PC-3 (cell line): Measurements from ENCODE around the gene ST14. TPM values are rescaled to one million over a fixed set of nuclear protein-coding genes. Genes with fewer than 3 reads are reported as not detected.

Experiments
- ATAC-seq: fragments of 200-7000 bp; cut with Tn5 transposase; 2 replicates; pipeline ENCODE4 v1.9.1; 2020; ENCODE audit warnings: mild to moderate bottlenecking, moderate library complexity
- BruUV-seq: library from RNA; stranded (reverse); fragments of 400-500 nt; replicated peaks from 2 replicates; lab custom pipeline; 2021; lab: Mats Ljungman, UMichigan
- CTCF ChIA-PET: fragments of 300-600 bp; sonication (Branson Sonifier 250); formaldehyde crosslinking; loops from one replicate; lab custom pipeline; 2022; ENCODE audit warnings: antibody characterized with exemption; lab: Charles Lee
- POLR2A ChIA-PET: fragments of 300-600 bp; sonication (Branson Sonifier 250); formaldehyde crosslinking; loops from one replicate; lab custom pipeline; 2022; ENCODE audit warnings: antibody characterized with exemption; ENCODE audit not compliant: unreplicated experiment; lab: Charles Lee
- DNase-seq: peaks from one replicate; pipeline ENCODE4 v3.0.0-alpha.2; 2015
- H2AFZ ChIP-seq: fragments of 300-600 bp; sonication (generic); 2 replicates; pipeline ENCODE4 v1.6.0; 2016; ENCODE audit warnings: antibody characterized with exemption, low read length
- H3F3A ChIP-seq: fragments of 300-600 bp; sonication (generic); one replicate; pipeline ENCODE4 v1.6.0; 2017; ENCODE audit warnings: antibody characterized with exemption, low read length, control low read depth, mild to moderate bottlenecking; ENCODE audit not compliant: unreplicated experiment
- H3K27ac ChIP-seq: fragments of 300-600 bp; sonication (generic); 2 replicates; pipeline ENCODE4 v1.5.1; 2016; ENCODE audit warnings: mild to moderate bottlenecking, low read length
- H3K27me3 ChIP-seq: fragments of 300-600 bp; sonication (generic); 2 replicates; pipeline ENCODE4 v1.6.1; 2016; ENCODE audit warnings: low read length, mixed read lengths
- H3K36me3 ChIP-seq: fragments of 300-600 bp; sonication (generic); 2 replicates; pipeline ENCODE4 v1.6.1; 2016; ENCODE audit warnings: low read depth, mixed run types, low read length, mixed read lengths
- H3K4me1 ChIP-seq: fragments of 300-600 bp; sonication (generic); 2 replicates; pipeline ENCODE4 v1.5.1; 2016; ENCODE audit warnings: low read length; ENCODE audit not compliant: insufficient read depth
- H3K4me2 ChIP-seq: fragments of 300-600 bp; sonication (generic); 2 replicates; pipeline ENCODE4 v1.6.0; 2016; ENCODE audit warnings: low read length
- H3K4me3 ChIP-seq: fragments of 300-600 bp; sonication (generic); 2 replicates; pipeline ENCODE4 v1.5.1; 2016; ENCODE audit warnings: mild to moderate bottlenecking, low read length, mixed read lengths
- H3K79me2 ChIP-seq: fragments of 300-600 bp; sonication (generic); 2 replicates; pipeline ENCODE4 v1.6.1; 2017; ENCODE audit warnings: low read length, mixed read lengths
- H3K9ac ChIP-seq: fragments of 300-600 bp; sonication (generic); 2 replicates; pipeline ENCODE4 v1.6.0; 2016; ENCODE audit warnings: mild to moderate bottlenecking, low read length
- H3K9me2 ChIP-seq: fragments of 300-600 bp; sonication (generic); replicated peaks from 2 replicates; pipeline ENCODE4 v1.6.1; 2016; ENCODE audit warnings: mixed run types, low read length, mixed read lengths
- H3K9me3 ChIP-seq: fragments of 300-600 bp; sonication (generic); 2 replicates; pipeline ENCODE4 v1.6.1; 2016; ENCODE audit warnings: low read length, mixed read lengths
- H4K20me1 ChIP-seq: fragments of 300-600 bp; sonication (generic); 2 replicates; pipeline ENCODE4 v1.6.1; 2016; ENCODE audit warnings: low read length, mixed read lengths
- CTCF ChIP-seq: fragments of 300-600 bp; sonication (generic); conservative IDR thresholded peaks from 2 replicates; pipeline ENCODE4 v1.5.1; 2017; ENCODE audit warnings: antibody characterized with exemption, low read depth, mild to moderate bottlenecking, low read length
- EZH2 ChIP-seq: fragments of 300-600 bp; sonication (generic); IDR thresholded peaks from one replicate; pipeline ENCODE4 v1.6.1; 2017; ENCODE audit warnings: antibody characterized with exemption, mild to moderate bottlenecking, low read length; ENCODE audit not compliant: unreplicated experiment
- EZH2phosphoT487 ChIP-seq: fragments of 300-600 bp; sonication (generic); IDR thresholded peaks from 2 replicates; pipeline ENCODE4 v1.6.1; 2018; ENCODE audit warnings: mild to moderate bottlenecking, antibody characterized with exemption, low read length, borderline replicate concordance
- intact Hi-C: fragments of 100-400 bp; cut with micrococcal nuclease; formaldehyde crosslinking; loops from 2 replicates; pipeline ENCODE4 v1.9.0; 2023
- total RNA-seq: library from RNA; depleted of rRNA; stranded (reverse); fragments of >200 nt; gene quantifications from 2 replicates; pipeline ENCODE4 v1.2.3, GENCODE V29; 2014

Gene ST14
- total RNA-seq, 1 experiment from 2014 or later: 231 TPM

GRCh38 chr11:130112071-130112830 lies 47.3 kb upstream of the ST14 start:
- no TSS peak for BruUV-seq
- TF ChIP-seq CTCF: no peak
- TF ChIP-seq EZH2phosphoT487: no peak
- no peak for TF ChIP-seq EZH2
- ChIA-PET POLR2A (no interaction called here), CTCF (no interaction called here)
- Histone ChIP-seq H3K9me2 (no peaks in the 10 kb centered on the region), H3K4me1 (no peaks in the 10 kb centered on the region), H3F3A (no peaks in the 10 kb centered on the region), H2AFZ (no peak overlapping the region), H3K4me2 (no peak overlapping the region), H3K4me3 (no peak overlapping the region), H3K36me3 (peaks cover 42% of the 10 kb centered on the region), H3K27me3 (no peaks in the 10 kb centered on the region), H3K79me2 (peaks cover 32% of the 10 kb centered on the region), H3K9me3 (no peaks in the 10 kb centered on the region), H3K27ac (no peak overlapping the region), H4K20me1 (peaks cover 5% of the 10 kb centered on the region; the same call in 1 of the 2 replicates), H3K9ac (no peak overlapping the region)
- DNase-seq: no peak
- intact Hi-C loops: no loop called here
- ATAC-seq: no peak

GRCh38 chr11:130114281-130114680 lies 45.3 kb upstream of the ST14 start:
- no peak for ATAC-seq
- no peak for DNase-seq
- ChIA-PET CTCF (no interaction called here), POLR2A (no interaction called here)
- Histone ChIP-seq H2AFZ (no peak overlapping the region), H3F3A (no peaks in the 10 kb centered on the region), H3K4me3 (no peak overlapping the region), H3K4me2 (no peak overlapping the region), H3K9me3 (no peaks in the 10 kb centered on the region), H3K27ac (no peak overlapping the region), H3K79me2 (peaks cover 48% of the 10 kb centered on the region), H3K36me3 (peaks cover 49% of the 10 kb centered on the region), H3K4me1 (no peaks in the 10 kb centered on the region), H3K9ac (no peak overlapping the region), H4K20me1 (peaks cover 3% of the 10 kb centered on the region; the same call in 1 of the 2 replicates), H3K9me2 (no peaks in the 10 kb centered on the region), H3K27me3 (no peaks in the 10 kb centered on the region)
- BruUV-seq: no TSS peak
- TF ChIP-seq EZH2phosphoT487: no peak
- TF ChIP-seq CTCF: no peak
- intact Hi-C loops: no loop called here

- Histone ChIP-seq H3K9me3 (no peaks in the 10 kb centered on the region), H3K4me1 (no peaks in the 10 kb centered on the region), H2AFZ (no peak overlapping the region), H3K4me3 (no peak overlapping the region), H3K79me2 (peaks cover 51% of the 10 kb centered on the region), H3K36me3 (peaks cover 48% of the 10 kb centered on the region), H3K27me3 (no peaks in the 10 kb centered on the region), H3F3A (no peaks in the 10 kb centered on the region), H3K9ac (no peak overlapping the region), H4K20me1 (no peaks in the 10 kb centered on the region; the same call in 1 of the 2 replicates), H3K27ac (no peak overlapping the region), H3K4me2 (no peak overlapping the region), H3K9me2 (no peaks in the 10 kb centered on the region)
- BruUV-seq: no TSS peak
- DNase-seq (no peak), ATAC-seq (no peak)
- ChIA-PET POLR2A (interaction anchor here (0.6 kb wide), 1 partner anchor 25 kb away, joined by 5 read pairs; no protein-coding TSS in a partner anchor), CTCF (no interaction called here)
- intact Hi-C loops: no loop called here
- TF ChIP-seq CTCF (no peak), EZH2phosphoT487 (no peak), EZH2 (no peak)
Measured at GRCh38 chr11:130114726-130115125, 44.9 kb upstream of the ST14 start.
